Measurements from ENCODE around the gene LMF2.

Gene LMF2

GRCh38 chr22:50481045-50481439, 26.5 kb downstream of the LMF2 start:
- DNase-seq: no peak

GRCh38 chr22:50479721-50480120, 27.8 kb downstream of the LMF2 start:
- no peak for DNase-seq

- no peak for DNase-seq
Observed at GRCh38 chr22:50477923-50478322, 29.6 kb downstream of the LMF2 start.

GRCh38 chr22:50476868-50477267, 30.6 kb downstream of the LMF2 start:
- no peak for DNase-seq

GRCh38 chr22:50475652-50476002, 31.9 kb downstream of the LMF2 start:
- no peak for DNase-seq

GRCh38 chr22:50474710-50475651, 32.5 kb downstream of the LMF2 start, which contains the start of gene SBF1:
TSS of gene SBF1 (minus strand) at chr22:50475035. CDS start at chr22:50474840, 195 bp downstream.
- peak; percentile 95 for DNase-seq

- DNase-seq: peak; percentile 59
Observed at GRCh38 chr22:50473855-50474671, 33.4 kb downstream of the LMF2 start.

GRCh38 chr22:50473088-50473487, 34.4 kb downstream of the LMF2 start:
- no peak for DNase-seq

GRCh38 chr22:50471962-50472361, 35.5 kb downstream of the LMF2 start:
- DNase-seq: no peak

- DNase-seq: no peak
Observed at GRCh38 chr22:50471197-50471847, 36.2 kb downstream of the LMF2 start.

- no peak for DNase-seq
Observed at GRCh38 chr22:50470491-50470890, 37.0 kb downstream of the LMF2 start.

- DNase-seq: no peak
Observed at GRCh38 chr22:50469377-50470305, 37.9 kb downstream of the LMF2 start.

GRCh38 chr22:50468626-50469025, 38.9 kb downstream of the LMF2 start:
- no peak for DNase-seq

- DNase-seq: no peak
Observed at GRCh38 chr22:50467773-50468440, 39.6 kb downstream of the LMF2 start.

- DNase-seq: no peak
Observed at GRCh38 chr22:50467341-50467740, 40.2 kb downstream of the LMF2 start.

GRCh38 chr22:50465066-50465930, 42.2 kb downstream of the LMF2 start:
- no peak for DNase-seq

GRCh38 chr22:50464451-50464850, 43.1 kb downstream of the LMF2 start:
- no peak for DNase-seq

GRCh38 chr22:50463188-50463900, 44.2 kb downstream of the LMF2 start:
- no peak for DNase-seq

GRCh38 chr22:50461979-50462540, 45.4 kb downstream of the LMF2 start:
- DNase-seq: no peak

- DNase-seq: no peak
Observed at GRCh38 chr22:50461536-50461935, 46.0 kb downstream of the LMF2 start.

Measured in suppressor macrophage treated with lipopolysaccharide for 4 hours (primary cell).